ENCODE results near the gene ABCC11.

ABCC11 gene

GRCh38 chr16:48128769-48129168 lies 118.6 kb downstream of the ABCC11 start:
- H3K27me3 ChIP-seq (ENCODE audit: insufficient read depth, low read length): no peaks in the 10 kb centered on the region
- H3K4me3 ChIP-seq (ENCODE audit: low read length): no peak overlapping the region
- 0 out of 2 replicates have a peak, but pooled peaks cover 4% of the 10 kb centered on the region for H3K4me1 ChIP-seq (ENCODE audit: insufficient read depth, low read length)
- no peaks in the 10 kb centered on the region for H3K36me3 ChIP-seq (ENCODE audit: insufficient read depth, low read length)
- H3K9ac ChIP-seq (ENCODE audit: low read depth, low read length): no peak overlapping the region
- no peak overlapping the region for H3K27ac ChIP-seq (ENCODE audit: low read depth, low read length)
- H3K9me3 ChIP-seq (ENCODE audit: insufficient read depth, low read depth, low read length): no peaks in the 10 kb centered on the region
- 89% methylated on average over 2 of the region's 2 CpGs for WGBS

GRCh38 chr16:48126801-48127644 lies 120.3 kb downstream of the ABCC11 start:
- no peaks in the 10 kb centered on the region for H3K9me3 ChIP-seq (ENCODE audit: insufficient read depth, low read depth, low read length)
- no peaks in the 10 kb centered on the region for H3K27me3 ChIP-seq (ENCODE audit: insufficient read depth, low read length)
- no peak overlapping the region for H3K4me3 ChIP-seq (ENCODE audit: low read length)
- 84% methylated on average over 13 of the region's 13 CpGs for WGBS
- H3K9ac ChIP-seq (ENCODE audit: low read depth, low read length): no peak overlapping the region
- no peak overlapping the region for H3K27ac ChIP-seq (ENCODE audit: low read depth, low read length)
- no peaks in the 10 kb centered on the region for H3K36me3 ChIP-seq (ENCODE audit: insufficient read depth, low read length)
- 0 out of 2 replicates have a peak, but pooled peaks cover 4% of the 10 kb centered on the region for H3K4me1 ChIP-seq (ENCODE audit: insufficient read depth, low read length)

- 92% methylated on average over 5 of the region's 5 CpGs for WGBS
- no peak overlapping the region for H3K27ac ChIP-seq (ENCODE audit: low read depth, low read length)
- no peaks in the 10 kb centered on the region for H3K9me3 ChIP-seq (ENCODE audit: insufficient read depth, low read depth, low read length)
- H3K36me3 ChIP-seq (ENCODE audit: insufficient read depth, low read length): no peaks in the 10 kb centered on the region
- 0 out of 2 replicates have a peak, but pooled peaks cover 4% of the 10 kb centered on the region for H3K4me1 ChIP-seq (ENCODE audit: insufficient read depth, low read length)
- H3K4me3 ChIP-seq (ENCODE audit: low read length): no peak overlapping the region
- no peak overlapping the region for H3K9ac ChIP-seq (ENCODE audit: low read depth, low read length)
- H3K27me3 ChIP-seq (ENCODE audit: insufficient read depth, low read length): no peaks in the 10 kb centered on the region
Measured at GRCh38 chr16:48125888-48126287, 121.5 kb downstream of the ABCC11 start.

- Histone ChIP-seq H3K9ac (ENCODE audit: low read depth, low read length) (no peak overlapping the region), H3K27me3 (ENCODE audit: insufficient read depth, low read length) (no peaks in the 10 kb centered on the region), H3K27ac (ENCODE audit: low read depth, low read length) (no peak overlapping the region), H3K9me3 (ENCODE audit: insufficient read depth, low read depth, low read length) (no peaks in the 10 kb centered on the region), H3K4me3 (ENCODE audit: low read length) (no peak overlapping the region), H3K4me1 (ENCODE audit: insufficient read depth, low read length) (0 out of 2 replicates have a peak, but pooled peaks cover 4% of the 10 kb centered on the region), H3K36me3 (ENCODE audit: insufficient read depth, low read length) (no peaks in the 10 kb centered on the region)
- WGBS: 95% methylated on average over 2 of the region's 2 CpGs
Measured at GRCh38 chr16:48124266-48124665, 123.1 kb downstream of the ABCC11 start.

GRCh38 chr16:48123104-48123788 lies 124.1 kb downstream of the ABCC11 start:
- no peaks in the 10 kb centered on the region for H3K9me3 ChIP-seq (ENCODE audit: insufficient read depth, low read depth, low read length)
- no peak overlapping the region for H3K4me3 ChIP-seq (ENCODE audit: low read length)
- H3K27me3 ChIP-seq (ENCODE audit: insufficient read depth, low read length): no peaks in the 10 kb centered on the region
- no peaks in the 10 kb centered on the region for H3K36me3 ChIP-seq (ENCODE audit: insufficient read depth, low read length)
- H3K9ac ChIP-seq (ENCODE audit: low read depth, low read length): no peak overlapping the region
- H3K27ac ChIP-seq (ENCODE audit: low read depth, low read length): no peak overlapping the region
- H3K4me1 ChIP-seq (ENCODE audit: insufficient read depth, low read length): 0 out of 2 replicates have a peak, but pooled peaks cover 4% of the 10 kb centered on the region
- WGBS: 88% methylated on average over 5 of the region's 5 CpGs

- Histone ChIP-seq H3K9me3 (ENCODE audit: insufficient read depth, low read depth, low read length) (no peaks in the 10 kb centered on the region), H3K36me3 (ENCODE audit: insufficient read depth, low read length) (no peaks in the 10 kb centered on the region), H3K9ac (ENCODE audit: low read depth, low read length) (no peak overlapping the region), H3K27me3 (ENCODE audit: insufficient read depth, low read length) (no peaks in the 10 kb centered on the region), H3K4me3 (ENCODE audit: low read length) (no peak overlapping the region), H3K4me1 (ENCODE audit: insufficient read depth, low read length) (no peaks in the 10 kb centered on the region), H3K27ac (ENCODE audit: low read depth, low read length) (no peak overlapping the region)
- 98% methylated on average over 5 of the region's 5 CpGs for WGBS
Measured at GRCh38 chr16:48121276-48121675, 126.1 kb downstream of the ABCC11 start.

GRCh38 chr16:48118841-48119240 lies 128.5 kb downstream of the ABCC11 start:
- WGBS: 94% methylated on average over 2 of the region's 2 CpGs
- Histone ChIP-seq H3K4me3 (ENCODE audit: low read length) (no peak overlapping the region), H3K9me3 (ENCODE audit: insufficient read depth, low read depth, low read length) (no peaks in the 10 kb centered on the region)

GRCh38 chr16:48117217-48118105 lies 129.9 kb downstream of the ABCC11 start:
- 71% methylated on average over 21 of the region's 22 CpGs for WGBS
- H3K9me3 ChIP-seq (ENCODE audit: insufficient read depth, low read depth, low read length): no peaks in the 10 kb centered on the region
- H3K4me3 ChIP-seq (ENCODE audit: low read length): no peak overlapping the region
- no peak overlapping the region for H3K9ac ChIP-seq (ENCODE audit: low read depth, low read length)
- H3K36me3 ChIP-seq (ENCODE audit: insufficient read depth, low read length): no peaks in the 10 kb centered on the region
- no peaks in the 10 kb centered on the region for H3K4me1 ChIP-seq (ENCODE audit: insufficient read depth, low read length)
- no peaks in the 10 kb centered on the region for H3K27me3 ChIP-seq (ENCODE audit: insufficient read depth, low read length)
- H3K27ac ChIP-seq (ENCODE audit: low read depth, low read length): 0 out of 2 replicates have a peak overlapping the region, but pooled peaks have one; percentile 13

More at GRCh38 chr16:48118841-48119240, 128.5 kb downstream of the ABCC11 start:
- Histone ChIP-seq H3K27me3 (ENCODE audit: insufficient read depth, low read length) (no peaks in the 10 kb centered on the region), H3K36me3 (ENCODE audit: insufficient read depth, low read length) (no peaks in the 10 kb centered on the region), H3K4me1 (ENCODE audit: insufficient read depth, low read length) (no peaks in the 10 kb centered on the region), H3K27ac (ENCODE audit: low read depth, low read length) (no peak overlapping the region), H3K9ac (ENCODE audit: low read depth, low read length) (no peak overlapping the region)
